Kidney (tissue), 14 donors: ENCODE results near the gene KCNMB2. TPM values are rescaled to one million over a fixed set of nuclear protein-coding genes. Genes with fewer than 3 reads are reported as not detected.

Experiments
- DNase-seq, 5 donors: peaks; one replicate each; pipeline ENCODE4 v3.0.0-alpha.2; 2013 to 2020
- FAIRE-seq: peaks from 2 replicates; lab custom pipeline; 2012; peaks lifted over from hg19 to GRCh38; lab: Jason Lieb, UNC
- H3K27ac ChIP-seq, 2 donors: one replicate each; pipeline ENCODE4 v1.7.0; 2013; ENCODE audit warnings: low read depth in 2 of 2, low read length in 2 of 2, inconsistent platforms in 1 of 2
- H3K27me3 ChIP-seq: one replicate; pipeline ENCODE4 v1.7.1; 2013; ENCODE audit warnings: low read length, inconsistent platforms; ENCODE audit not compliant: control insufficient read depth, insufficient read depth
- H3K36me3 ChIP-seq, 3 donors: one replicate each; pipeline versions ENCODE4 v1.7.0 to v1.7.1; 2013; ENCODE audit warnings: low read length in 3 of 3, control low read depth in 1 of 3, inconsistent platforms in 1 of 3; ENCODE audit not compliant: insufficient read depth in 3 of 3, control insufficient read depth in 2 of 3
- H3K4me1 ChIP-seq, 3 donors: one replicate each; pipeline versions ENCODE4 v1.7.0 to v1.7.1; 2013; ENCODE audit warnings: low read length in 3 of 3, inconsistent platforms in 1 of 3, low read depth in 1 of 3; ENCODE audit not compliant: control insufficient read depth in 2 of 3, insufficient read depth in 2 of 3
- H3K4me3 ChIP-seq, 3 donors: one replicate each; pipeline versions ENCODE4 v1.7.0 to v1.8.1; 2013; ENCODE audit warnings: low read length in 3 of 3, control low read depth in 1 of 3, inconsistent platforms in 1 of 3
- H3K9ac ChIP-seq, 3 donors: one replicate each; pipeline versions ENCODE4 v1.7.0 to v1.7.1; 2013; ENCODE audit warnings: low read length in 3 of 3, control low read depth in 1 of 3, inconsistent platforms in 1 of 3
- H3K9me3 ChIP-seq, 3 donors: one replicate each; pipeline versions ENCODE4 v1.7.0 to v1.7.1; 2013; ENCODE audit warnings: low read length in 3 of 3, control low read depth in 1 of 3, inconsistent platforms in 1 of 3; ENCODE audit not compliant: control insufficient read depth in 2 of 3, insufficient read depth in 1 of 3
- intact Hi-C: fragments of 100-400 bp; cut with DNase I; formaldehyde crosslinking; loops from one replicate; pipeline ENCODE4 v1.11.1; 2022
- polyA plus RNA-seq: library from polyadenylated mRNA; stranded (reverse); fragments of 350-450 nt; fragmentation: Illumina TruSeq; extraction: RNeasy Lipid Tissue Mini Kit (QIAGEN cat#74804); gene quantifications from one replicate; pipeline ENCODE4 v1.2.3, GENCODE V29; 2014; ENCODE audit warnings: low read depth, low replicate concordance; ENCODE audit not compliant: insufficient read depth
- total RNA-seq: library from RNA; stranded (reverse); fragmentation: NEBNext Ultra II Directional; extraction: Animal tissue kit (Norgen Biotek cat#: 25700); gene quantifications from one replicate; pipeline ENCODE4 v1.2.1, GENCODE V29; 2021
- TF ChIP-seq, protein P1 (sequence below): IDR thresholded peaks from 3 replicates; pipeline ENCODE4 v1.5.1; 2012; ENCODE audit warnings: mild to moderate bottlenecking, moderate library complexity, borderline replicate concordance; ENCODE audit not compliant: insufficient read depth; ENCODE audit errors: extremely low read depth
- donor health status: control.
- donor health status: control.
- donor health status: control.
- donor health status: control.
- donor health status: control.
- donor health status: DM: yes; HTN: yes; CAD: no.
- donor health status: Normal renal cell carcinoma (clear cell type).

Gene KCNMB2
- total and polyA plus RNA-seq, 2 donors from 2014 or later = 2.1 to 4.4 TPM

DNA sequence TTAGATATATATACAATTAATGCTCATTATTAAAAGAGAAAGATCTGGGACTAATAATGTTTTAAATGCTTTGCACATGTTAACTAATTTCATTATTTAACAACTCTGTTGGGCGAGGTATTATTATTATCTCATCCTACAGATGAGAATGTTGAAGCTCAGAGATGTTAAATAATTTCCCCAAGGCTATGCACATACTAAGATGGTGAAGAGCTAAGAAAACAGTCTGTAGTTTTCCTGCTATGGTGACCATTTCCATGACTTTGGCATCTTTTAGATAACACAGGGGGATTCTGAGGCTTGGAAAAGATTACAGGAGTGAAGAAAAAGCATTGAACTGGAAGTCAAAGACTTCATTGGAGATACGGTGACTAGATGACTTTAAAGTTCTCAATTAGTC lies 308.7 kb downstream of the KCNMB2 start:
- Histone ChIP-seq H3K36me3 (no peaks in the 10 kb centered on the region), H3K4me1 (no peaks in the 10 kb centered on the region), H3K9ac (no peak overlapping the region), H3K27ac (no peak overlapping the region), H3K9me3 (no peaks in the 10 kb centered on the region), H3K27me3 (no peaks in the 10 kb centered on the region), H3K4me3 (no peak overlapping the region)
- TF ChIP-seq, protein P1, sequence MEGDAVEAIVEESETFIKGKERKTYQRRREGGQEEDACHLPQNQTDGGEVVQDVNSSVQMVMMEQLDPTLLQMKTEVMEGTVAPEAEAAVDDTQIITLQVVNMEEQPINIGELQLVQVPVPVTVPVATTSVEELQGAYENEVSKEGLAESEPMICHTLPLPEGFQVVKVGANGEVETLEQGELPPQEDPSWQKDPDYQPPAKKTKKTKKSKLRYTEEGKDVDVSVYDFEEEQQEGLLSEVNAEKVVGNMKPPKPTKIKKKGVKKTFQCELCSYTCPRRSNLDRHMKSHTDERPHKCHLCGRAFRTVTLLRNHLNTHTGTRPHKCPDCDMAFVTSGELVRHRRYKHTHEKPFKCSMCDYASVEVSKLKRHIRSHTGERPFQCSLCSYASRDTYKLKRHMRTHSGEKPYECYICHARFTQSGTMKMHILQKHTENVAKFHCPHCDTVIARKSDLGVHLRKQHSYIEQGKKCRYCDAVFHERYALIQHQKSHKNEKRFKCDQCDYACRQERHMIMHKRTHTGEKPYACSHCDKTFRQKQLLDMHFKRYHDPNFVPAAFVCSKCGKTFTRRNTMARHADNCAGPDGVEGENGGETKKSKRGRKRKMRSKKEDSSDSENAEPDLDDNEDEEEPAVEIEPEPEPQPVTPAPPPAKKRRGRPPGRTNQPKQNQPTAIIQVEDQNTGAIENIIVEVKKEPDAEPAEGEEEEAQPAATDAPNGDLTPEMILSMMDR = no peak
- intact Hi-C loops = no loop called here
- no peak for DNase-seq
- FAIRE-seq = no peak

DNA sequence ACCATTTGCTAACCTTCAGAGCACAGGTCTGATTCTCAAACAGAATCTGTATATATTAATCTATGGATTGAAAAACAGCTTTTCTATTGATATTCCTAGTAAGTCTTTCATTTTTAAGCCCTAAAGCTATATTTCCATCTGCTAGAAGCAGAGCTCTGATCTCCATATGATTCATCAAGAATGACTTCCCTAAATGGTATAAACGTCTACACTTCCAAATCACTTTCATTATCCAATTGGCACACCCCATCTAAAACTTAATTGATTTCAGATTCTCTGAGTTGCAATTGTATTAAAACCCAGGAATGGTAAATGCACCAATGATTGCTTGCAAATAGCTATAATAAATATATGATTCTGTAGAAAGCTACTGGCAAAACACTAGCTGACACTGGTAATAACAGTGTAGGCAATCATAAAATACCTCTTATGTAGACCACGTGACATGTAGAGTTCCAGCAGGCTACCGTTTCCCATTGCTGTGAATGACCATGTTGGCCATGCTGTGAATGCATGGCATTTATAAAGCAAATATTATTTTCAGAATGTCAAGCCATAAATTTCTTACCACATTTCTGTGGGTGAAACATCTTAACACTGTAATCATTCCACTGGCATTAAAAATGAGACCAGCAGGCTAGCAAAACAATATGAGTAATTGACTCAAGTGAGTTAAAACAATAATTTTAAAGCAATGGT lies 309.3 kb downstream of the KCNMB2 start:
- TF ChIP-seq, protein P1 = no peak
- no peaks in the 10 kb centered on the region for H3K4me1 ChIP-seq
- no peak overlapping the region for H3K27ac ChIP-seq
- H3K4me3 ChIP-seq = no peak overlapping the region
- H3K36me3 ChIP-seq = no peaks in the 10 kb centered on the region
- no peak for DNase-seq
- intact Hi-C loops = no loop called here
- no peak overlapping the region for H3K9ac ChIP-seq
- no peaks in the 10 kb centered on the region for H3K9me3 ChIP-seq
- FAIRE-seq = no peak
- H3K27me3 ChIP-seq = no peaks in the 10 kb centered on the region

DNA sequence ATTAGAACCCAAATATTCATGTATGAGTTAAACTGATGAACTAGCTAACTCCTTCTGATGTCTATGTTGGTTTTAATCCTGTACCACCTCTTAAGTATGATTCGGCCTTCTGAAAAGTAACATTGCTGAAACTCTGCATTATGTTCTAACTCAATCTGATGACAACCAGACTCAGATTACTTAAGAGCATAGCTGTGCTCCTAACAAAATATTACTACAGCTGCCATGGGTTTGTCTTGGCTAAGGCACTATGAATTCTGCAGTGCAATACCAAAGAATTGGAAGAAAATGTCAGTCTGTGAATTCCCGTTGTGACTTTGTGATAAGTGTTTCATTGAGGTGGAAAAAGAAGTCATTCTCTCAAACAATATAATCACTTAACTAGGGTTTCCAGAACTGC lies 311.0 kb downstream of the KCNMB2 start:
- H3K4me1 ChIP-seq = no peaks in the 10 kb centered on the region
- intact Hi-C loops = no loop called here
- FAIRE-seq = no peak
- no peak overlapping the region for H3K4me3 ChIP-seq
- DNase-seq = no peak
- H3K9ac ChIP-seq = no peak overlapping the region
- no peaks in the 10 kb centered on the region for H3K9me3 ChIP-seq
- H3K27ac ChIP-seq = no peak overlapping the region
- H3K27me3 ChIP-seq = no peaks in the 10 kb centered on the region
- TF ChIP-seq, protein P1 = no peak
- no peaks in the 10 kb centered on the region for H3K36me3 ChIP-seq
